NCI-H1417 treated with DMSO at 0.1 percent for 48 hours (cell line): ENCODE results near the gene TBC1D14.

Experiments used
- DNase-seq: peaks from one replicate; lab custom pipeline; 2025; lab: John Stamatoyannopoulos, UW

The TBC1D14 gene

DNA sequence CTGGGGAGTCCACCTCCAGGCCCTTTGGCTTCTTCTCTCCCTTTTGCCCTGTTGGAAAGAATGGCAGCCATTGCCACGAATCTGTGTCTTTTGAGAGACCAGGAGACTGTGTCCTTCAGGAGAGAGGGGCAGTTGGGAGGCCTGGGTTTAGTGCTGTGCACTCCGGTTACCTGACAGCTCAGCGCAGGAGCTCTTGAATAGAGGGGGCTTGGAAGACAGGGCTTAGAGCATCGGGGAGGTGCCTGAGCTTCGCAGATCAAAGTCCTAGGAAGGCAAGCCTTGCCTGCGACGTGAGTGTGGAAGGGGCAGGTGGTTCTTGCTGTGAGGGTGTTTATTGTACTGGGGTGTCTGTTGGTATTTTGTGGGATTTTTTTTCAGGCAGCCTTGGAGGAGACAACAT lies 91.6 kb downstream of the TBC1D14 start:
- DNase-seq, result no peak

DNA sequence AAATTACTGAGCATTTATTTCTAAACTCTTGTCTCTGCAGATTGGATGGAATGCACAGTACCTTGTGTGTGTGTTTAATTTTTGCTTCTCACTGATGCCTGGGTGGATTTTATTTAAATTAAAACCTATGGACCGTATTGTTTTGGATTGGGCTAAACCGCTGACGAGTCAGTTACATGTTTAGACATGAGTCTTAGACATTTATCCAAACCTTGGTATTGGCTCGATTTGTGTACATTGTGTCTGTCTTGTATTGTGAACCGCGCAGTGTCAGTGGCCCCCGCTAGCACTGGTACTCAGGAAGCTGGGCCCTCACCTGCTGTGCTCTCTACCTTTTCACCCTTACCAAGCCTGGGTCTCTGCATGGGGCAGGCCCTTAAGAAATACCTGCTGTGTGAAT lies 92.7 kb downstream of the TBC1D14 start:
- no peak for DNase-seq

DNA sequence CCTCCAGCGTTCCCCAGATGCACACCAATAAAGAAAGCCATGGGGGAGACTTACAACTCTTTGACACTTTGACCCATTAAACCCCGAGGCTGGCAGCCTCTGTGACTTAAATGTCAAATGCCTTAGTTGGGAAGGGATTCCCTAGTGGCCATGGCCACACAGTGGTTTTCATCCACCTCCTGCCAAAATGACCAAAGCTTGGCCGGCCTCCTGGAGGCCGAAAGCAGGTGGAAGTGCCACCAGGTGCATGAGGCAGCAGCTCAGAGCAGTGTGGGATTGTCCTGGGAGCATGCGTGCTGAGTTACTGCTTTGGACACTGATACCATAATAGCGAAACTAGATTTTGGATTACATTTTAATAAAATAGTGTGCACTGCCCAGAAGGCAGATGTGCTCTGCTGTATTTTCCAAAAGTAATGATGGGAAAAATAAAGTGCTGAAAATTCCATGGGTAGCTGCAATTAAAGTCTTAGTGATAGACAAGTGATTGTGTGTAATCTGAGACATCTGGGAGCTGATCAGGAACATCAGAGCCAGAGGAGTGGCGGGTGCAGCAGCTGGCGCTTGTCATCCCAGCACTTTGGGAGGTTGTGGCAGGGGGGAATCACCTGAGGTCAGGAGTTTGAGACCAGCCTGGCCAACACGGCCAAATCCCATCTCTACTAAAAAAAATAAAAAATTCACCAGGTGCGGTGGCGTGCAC lies 93.7 kb downstream of the TBC1D14 start:
- no peak for DNase-seq

DNA sequence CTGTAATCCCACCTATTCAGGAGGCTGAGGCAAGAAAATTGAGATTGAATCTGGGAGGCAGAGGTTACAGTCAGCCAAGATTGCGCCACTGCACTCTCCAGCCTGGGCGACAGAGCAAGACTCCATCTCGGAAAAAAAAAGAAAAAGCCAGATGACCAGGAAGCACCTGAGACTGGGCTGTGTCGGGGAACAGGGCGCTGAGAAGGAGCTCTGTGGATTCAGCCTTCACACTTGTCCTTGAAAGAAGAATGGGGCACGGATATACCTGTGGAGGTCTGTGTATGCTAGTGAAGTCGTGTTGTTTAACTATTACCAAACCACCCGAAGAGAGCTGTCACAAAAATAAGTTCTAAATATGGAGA lies 94.2 kb downstream of the TBC1D14 start:
- DNase-seq, result no peak

DNA sequence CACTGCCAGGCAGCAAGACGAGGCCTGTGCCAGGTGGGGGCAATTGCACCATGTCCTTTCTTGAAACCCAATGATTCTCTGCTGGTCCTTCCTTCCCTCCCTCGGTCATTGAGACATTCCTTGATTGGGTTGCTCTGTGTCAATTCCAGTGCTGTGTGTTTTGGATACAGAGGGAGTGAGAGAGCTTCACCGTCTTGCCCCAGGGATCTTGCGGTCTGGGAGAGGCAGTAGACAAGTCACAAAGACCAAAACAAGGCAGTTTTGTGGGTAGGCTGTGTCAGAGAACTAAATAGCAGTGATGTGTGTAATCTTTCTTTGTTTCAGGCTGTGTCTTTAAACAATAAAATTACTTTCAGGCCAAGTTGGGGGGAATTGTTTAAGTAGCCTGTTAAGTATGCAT lies 94.7 kb downstream of the TBC1D14 start:
- no peak for DNase-seq

DNA sequence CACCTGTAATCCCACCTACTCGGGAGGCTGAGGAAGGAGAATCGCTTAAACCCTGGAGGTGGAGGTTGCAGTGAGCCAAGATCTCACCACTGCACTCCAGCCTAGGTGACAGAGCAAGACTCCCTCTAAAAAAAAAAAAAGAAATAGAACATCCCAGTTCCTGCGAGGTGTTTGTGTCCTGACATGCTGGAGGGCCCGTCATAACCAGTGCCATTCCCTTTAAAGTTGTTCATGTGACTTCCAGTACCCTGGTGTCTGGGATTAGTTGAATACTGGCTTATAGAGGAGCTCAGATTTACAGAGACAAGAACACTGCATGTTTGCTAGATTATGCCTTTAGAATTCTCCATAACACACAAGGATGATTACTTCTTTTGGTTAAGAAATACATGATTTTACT lies 95.9 kb downstream of the TBC1D14 start:
- DNase-seq, result no peak

DNA sequence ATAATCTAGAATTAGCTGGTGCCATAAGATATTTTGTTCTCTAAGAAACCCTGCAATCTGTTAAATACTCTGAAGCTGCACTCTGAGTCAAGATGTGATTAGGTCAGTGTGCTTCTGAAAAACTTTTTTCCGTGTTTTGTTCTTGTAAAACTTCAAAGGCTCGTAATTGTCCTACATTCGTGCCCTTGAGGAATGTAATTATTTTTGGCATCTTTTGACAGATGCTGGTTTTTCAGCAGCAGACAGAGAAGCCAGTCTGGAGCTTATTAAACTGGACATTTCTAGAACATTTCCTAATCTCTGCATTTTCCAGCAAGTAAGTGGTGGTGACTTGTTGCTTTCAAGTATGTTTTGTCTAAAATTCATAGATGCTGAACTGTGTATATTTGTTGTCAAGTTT lies 96.8 kb downstream of the TBC1D14 start:
- DNase-seq, result no peak

DNA sequence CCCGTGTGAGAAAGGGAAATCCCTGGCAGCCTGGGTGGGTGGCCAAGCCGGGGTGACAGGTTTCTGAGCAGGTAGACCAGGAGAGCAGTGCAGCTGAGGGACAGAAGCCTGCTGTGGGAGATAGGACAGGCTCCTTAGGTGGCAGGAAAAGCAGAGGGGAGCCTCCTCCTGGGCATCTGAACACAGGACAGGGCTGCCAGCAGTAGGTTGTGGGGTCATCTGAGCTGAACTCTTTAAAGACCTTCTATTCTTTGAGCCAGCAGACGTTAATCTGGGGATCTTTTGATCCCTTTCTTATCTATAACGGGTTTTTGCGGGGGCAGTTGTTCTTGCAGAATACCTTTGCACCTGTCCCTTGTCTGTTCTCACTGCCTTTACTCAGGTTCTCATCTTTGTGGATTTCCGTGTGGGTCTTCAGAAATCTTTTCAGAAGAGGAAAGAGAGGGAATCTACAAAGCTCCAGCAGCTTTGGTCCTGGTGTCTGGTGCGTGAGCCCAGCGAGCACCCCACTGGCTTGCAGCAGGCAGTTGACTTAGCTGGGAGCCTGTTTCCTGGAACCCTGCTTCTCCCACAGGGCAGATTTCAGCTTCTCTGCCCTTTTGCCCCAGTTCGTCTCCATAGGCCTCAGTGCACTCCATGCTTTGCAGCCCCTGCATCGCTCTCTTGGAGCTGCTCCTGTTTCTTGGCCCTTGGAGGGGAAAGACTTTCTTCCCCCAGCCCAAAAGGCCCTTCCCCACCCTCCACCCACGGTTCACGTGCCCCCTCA lies 97.7 kb downstream of the TBC1D14 start:
- no peak for DNase-seq

DNA sequence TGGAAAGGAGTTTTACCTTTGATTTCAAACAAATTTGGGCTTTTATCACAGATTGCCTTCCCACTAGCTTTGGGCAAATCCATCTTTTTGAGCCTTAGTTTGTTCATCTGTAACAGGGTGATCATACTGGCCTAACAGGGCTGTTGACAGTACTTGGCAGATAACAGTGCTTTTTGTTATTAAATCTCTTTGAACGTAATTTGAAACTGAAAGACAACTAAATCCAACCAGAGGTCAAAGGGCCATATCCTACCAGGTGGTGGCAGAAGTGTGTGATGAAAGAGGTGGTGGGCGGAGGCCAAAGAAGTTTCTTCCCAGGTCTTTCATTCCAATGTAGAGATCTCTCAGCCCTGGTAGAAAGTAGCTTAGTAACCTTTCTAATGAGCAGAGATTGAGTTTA lies 98.3 kb downstream of the TBC1D14 start:
- no peak for DNase-seq

DNA sequence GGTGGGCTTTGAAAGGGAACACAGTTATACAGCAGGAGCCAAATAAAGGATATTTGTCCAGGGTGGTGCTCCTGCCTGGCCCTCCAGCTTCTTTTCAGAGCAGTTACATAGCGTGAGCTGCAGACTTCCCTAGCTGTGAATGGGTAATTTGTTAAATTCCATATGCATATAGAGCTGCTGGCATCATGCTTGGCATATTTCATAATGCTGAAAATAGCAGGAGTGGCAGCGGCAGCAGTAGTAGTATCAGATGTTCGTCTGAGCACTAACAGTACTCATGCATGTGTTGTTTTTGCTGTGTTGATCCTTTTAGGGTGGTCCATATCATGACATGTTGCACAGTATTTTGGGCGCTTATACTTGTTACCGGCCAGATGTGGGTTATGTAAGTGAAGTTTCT lies 99.9 kb downstream of the TBC1D14 start:
- DNase-seq, result no peak

DNA sequence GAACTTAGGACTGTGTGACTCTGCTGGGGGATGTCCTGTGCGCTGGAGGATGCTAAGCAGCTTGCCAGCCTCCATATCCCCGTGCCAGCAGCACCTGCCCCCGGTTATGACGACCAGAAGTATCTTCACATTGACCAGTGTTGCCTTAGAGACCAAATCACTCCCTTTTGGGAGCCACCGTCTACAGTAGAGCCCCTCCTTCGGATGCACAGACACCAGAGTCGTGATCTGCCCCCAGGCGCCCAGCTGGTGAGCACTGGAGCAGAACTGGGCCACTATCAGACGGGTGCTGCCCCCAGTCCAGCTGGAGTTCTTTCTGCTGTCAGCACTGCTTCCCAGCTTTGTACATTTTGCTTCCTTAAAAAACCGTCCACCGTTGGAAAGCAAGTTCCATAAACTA lies 103.5 kb downstream of the TBC1D14 start:
- DNase-seq, result no peak

DNA sequence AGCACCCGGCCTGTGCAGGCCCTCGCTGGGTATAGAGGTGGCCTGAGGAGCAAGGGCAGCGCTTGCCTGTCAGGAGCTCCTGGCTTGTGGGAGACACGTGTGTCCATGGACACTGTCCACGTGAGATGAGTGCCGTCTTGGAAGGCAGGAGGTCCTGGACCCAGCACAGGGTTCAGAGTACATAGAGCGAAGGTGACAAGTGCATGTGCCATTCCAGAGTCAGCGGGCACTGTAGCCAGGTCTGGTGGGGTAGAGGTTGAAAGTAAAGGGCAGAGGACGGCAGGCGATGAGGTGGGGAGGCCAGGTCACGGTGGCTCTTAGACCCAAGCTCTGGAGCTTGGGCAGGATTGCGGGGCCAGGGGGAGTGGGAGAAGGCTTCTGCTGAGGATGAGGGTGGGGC lies 105.2 kb downstream of the TBC1D14 start:
- DNase-seq, result no peak

DNA sequence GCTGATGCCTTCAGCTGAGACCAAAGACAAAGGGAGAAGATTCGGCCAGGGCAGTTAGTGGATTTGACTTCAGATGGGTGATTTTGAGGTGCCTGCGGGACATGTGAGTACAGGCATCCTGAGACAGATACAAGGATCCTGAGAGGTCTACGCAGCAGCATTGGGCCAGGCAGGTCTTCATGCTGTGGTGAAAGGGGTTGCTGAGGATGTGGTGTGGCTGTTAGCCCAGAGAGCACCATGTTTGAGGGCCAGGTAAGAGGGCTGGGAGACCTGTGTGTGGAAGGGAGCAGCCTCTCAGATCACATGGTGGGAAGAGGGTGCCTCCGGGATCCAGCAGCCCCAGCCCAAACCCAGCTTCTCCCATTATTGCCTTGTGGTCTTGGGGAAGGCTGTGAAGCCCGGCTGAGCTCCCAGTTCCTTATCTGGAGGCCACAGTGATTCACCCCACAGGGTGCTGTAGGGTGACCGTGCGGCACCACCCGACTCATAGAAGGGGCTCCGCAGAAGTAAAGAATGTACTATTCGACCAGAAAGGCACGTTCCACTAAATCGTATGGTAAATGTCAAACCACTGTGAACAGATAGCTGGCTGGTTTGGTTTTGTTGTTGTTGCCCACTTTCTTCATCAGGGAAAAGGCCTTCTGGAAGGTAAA lies 105.9 kb downstream of the TBC1D14 start:
- no peak for DNase-seq

DNA sequence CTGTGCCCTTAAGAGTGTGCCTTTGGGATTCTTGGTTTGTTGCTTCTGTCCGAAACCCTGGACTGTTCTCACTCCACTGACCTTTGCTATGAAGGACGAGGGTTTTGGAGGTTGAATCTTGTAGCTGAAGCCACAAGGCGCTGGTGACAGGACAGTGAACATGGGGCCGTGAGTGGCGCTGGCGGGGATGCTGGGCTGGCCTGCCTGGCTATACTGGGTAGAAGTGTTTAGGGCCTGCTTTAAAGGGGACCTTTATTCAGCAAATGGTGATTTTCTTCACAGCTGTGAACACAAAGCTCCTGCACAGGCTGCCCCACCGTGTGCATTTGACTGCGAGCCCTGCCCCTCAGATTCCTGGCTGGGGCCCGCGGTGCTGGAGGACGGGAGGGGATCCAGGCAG lies 106.5 kb downstream of the TBC1D14 start:
- no peak for DNase-seq

DNA sequence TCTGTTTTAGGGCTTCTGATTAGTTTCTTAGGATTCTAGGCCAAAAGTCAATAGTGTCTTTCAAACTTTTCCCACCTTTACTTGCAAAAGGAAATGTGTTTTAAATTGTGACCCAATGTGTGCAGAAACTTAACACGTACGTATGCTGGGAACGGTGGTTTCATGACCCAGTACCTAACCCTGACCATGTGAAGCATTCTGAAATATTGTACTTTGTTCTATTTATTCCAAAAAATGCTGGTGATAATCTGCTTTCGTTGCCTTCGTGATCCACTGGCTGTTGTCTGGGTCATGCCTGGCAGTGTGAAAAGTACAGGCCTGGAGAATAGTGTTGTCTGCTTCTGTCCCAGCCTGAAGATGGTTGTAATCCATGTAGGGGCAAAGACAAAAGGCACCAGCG lies 106.9 kb downstream of the TBC1D14 start:
- no peak for DNase-seq

DNA sequence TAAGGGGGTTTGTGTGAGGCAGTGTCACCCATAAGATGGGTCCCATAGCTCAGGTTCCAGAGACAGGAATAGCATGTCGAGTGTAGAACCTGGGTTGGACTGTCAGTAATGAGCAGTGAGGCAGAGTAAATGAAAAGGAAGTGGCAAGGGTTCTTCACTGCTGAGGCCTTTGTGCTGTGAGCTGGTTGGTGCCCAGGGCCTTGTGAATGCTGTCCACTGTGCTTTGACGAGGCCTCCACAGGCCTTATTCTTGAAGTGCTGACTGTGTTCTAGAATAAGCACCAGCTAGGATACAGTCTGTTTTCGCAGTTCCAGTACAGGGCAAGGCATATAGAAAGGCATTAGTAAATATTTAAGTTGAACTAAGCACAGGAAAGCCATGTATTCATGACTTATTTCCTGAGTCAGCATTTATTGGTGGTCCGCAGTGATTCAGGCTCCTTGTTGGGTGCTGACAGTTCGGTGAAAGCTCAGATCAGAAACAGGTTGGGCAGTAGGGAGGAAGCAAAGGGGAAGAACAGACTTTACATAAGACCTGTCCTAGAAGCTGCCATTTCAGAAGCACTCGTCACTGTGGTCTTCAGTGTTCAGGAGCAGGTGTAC lies 107.9 kb downstream of the TBC1D14 start:
- no peak for DNase-seq

DNA sequence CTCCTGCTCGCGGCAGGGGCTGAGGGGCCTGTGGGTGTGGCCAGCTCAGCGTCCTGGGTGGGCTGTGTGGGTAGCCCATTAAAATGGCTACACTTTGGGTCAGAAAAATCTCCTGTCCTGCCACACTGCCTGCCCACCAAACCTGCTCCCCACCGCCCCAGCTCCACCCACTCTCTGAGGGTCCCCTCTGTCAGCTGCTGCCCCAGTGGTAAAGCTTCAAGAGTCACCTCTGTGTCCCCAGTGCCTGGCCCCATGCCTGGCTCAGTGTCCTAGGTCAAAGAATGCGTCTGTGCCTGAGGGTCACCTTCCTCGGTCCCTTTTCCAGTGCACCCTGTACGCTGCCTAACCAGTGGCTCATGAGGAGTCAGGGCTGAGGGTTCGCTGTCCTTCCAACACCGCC lies 108.7 kb downstream of the TBC1D14 start:
- DNase-seq, result no peak

DNA sequence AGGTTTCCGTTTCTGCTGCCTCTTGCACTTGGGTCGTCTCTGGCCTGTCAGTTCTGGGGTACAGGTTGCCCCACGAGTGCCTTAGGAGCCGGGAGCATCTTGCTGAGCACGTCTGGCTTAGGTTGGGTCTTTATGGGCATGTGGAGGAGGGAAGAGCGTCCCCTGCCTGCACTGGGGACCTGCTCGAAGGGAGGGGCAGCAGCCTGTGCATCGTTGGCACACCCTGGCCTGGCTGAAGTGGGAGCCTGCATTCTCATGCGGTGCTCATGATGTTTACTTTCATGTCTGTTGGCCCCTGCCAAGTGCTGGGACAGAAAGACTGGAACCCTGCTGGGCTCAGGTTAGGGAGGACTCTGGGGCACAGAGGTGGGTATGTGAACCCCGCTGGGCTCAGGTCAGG lies 109.7 kb downstream of the TBC1D14 start:
- DNase-seq, result no peak

DNA sequence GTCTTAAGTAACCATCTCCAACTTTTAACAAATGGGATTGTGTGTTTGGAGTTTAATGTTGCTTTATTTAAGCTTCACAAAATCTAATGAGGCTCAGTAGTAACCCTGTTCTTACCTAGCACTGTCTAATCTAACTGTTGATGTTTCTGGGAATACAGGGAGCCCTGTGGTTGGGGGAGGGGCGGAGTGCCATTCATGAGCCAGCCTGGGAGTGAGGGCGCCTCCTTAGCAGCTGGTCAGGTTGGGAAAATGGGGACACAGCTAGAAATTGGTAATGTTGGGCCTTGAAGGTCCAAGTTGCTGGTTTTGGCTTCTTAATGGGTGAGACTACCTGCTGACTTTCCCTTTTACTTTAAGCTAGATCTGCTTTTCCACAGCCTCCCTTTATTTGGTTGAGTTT lies 110.7 kb downstream of the TBC1D14 start:
- DNase-seq, result no peak

DNA sequence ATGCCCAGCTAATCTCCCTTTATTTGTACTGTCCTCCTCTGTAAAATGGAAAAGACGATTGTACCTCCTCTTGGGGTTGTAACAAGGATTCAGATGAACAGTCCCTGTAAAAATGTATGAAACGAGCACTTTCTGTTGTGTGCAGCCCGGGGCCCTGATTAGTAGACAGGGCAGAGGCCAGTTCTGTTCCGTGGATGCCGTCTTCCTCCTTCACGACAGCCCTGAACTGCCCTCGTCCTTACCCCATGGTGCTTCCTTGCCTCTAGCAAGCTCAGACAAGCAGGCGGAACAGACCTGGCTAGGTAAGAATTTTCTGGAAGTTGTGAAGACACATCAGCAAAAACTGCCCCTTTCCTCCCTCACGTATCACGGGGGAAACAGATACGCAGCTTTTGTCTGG lies 111.2 kb downstream of the TBC1D14 start:
- no peak for DNase-seq

DNA sequence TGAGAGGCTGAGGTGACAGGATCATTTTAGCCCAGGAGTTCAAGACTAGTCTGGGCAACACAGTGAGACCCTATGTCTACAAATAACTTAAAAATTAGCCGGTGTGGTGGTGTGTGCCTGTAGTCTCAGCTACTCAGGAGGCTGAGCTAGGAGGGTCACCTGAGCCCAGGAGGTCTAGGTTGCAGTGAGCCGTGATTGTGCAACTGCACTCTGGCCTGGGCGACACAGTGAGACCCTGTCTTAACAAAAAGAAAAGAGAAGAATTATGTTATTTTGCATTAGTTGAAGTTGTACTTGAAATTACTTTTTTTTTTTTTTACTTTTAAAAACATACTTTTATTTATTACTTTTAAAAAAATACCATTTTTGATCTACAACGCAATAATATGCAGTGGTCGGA lies 111.7 kb downstream of the TBC1D14 start:
- no peak for DNase-seq

DNA sequence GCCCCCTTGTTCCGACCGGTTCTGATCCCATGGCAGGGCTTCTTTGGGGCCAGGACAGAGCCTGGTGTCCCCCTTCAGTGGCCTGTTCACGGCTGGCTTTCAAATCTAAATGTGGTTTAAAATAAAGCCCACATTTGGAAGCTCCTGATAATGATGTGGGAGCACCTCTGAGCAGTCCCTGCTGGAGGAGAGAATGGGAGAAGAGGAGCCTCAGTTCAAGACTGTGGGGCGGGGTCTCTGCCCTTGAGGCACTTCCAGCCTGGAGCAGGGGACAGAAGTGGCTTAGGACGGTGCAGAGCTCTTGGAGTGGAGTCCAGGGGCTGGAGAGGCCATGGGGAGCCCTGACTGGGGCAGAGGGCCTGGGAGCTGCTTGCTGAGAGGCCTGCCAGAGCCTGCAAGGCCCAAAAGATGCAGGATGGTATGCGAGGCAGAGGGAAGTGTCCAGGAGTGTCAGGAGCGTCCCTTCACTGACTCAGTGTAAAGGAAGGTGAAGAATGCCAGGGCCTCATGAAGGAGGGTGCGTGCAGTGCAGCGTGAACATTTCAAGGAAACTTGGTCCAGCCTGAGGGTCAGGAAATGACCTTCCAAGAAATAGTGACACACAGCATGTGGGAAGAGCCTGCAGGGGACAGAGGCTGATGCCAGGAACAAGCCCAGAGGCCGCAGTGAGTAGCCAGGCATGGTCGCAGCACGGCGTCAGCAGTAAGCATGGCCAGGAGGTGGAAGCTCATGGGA lies 112.5 kb downstream of the TBC1D14 start:
- DNase-seq, result no peak
